Measurements from ENCODE around the gene PHOX2A. TPM values are rescaled to one million over a fixed set of nuclear protein-coding genes. Genes with fewer than 3 reads are reported as not detected.

The PHOX2A gene
- total RNA-seq, 1 donor from 2014 or later, result not detected

- DNase-seq (ENCODE audit: extremely low read depth, low read depth, low spot score), result no peak
Measured at GRCh38 chr11:72250661-72251464, 6.9 kb upstream of the PHOX2A start.

GRCh38 chr11:72249961-72250360 lies 6.0 kb upstream of the PHOX2A start:
- DNase-seq (ENCODE audit: extremely low read depth, low read depth, low spot score), result no peak

- DNase-seq (ENCODE audit: extremely low read depth, low read depth, low spot score), result no peak
Measured at GRCh38 chr11:72247584-72247983, 3.6 kb upstream of the PHOX2A start.

- no peak for DNase-seq (ENCODE audit: extremely low read depth, low read depth, low spot score)
Measured at GRCh38 chr11:72245263-72245816, 1.4 kb upstream of the PHOX2A start.

GRCh38 chr11:72244361-72245262 lies 636 bp upstream of the PHOX2A start:
- DNase-seq (ENCODE audit: extremely low read depth, low read depth, low spot score), result no peak

GRCh38 chr11:72243173-72244059 lies 560 bp downstream of the PHOX2A start:
- no peak for DNase-seq (ENCODE audit: extremely low read depth, low read depth, low spot score)

GRCh38 chr11:72242141-72242540 lies 1.8 kb downstream of the PHOX2A start:
- no peak for DNase-seq (ENCODE audit: extremely low read depth, low read depth, low spot score)

- DNase-seq (ENCODE audit: extremely low read depth, low read depth, low spot score), result no peak
Measured at GRCh38 chr11:72241291-72241781, 2.6 kb downstream of the PHOX2A start.

GRCh38 chr11:72240461-72241290 lies 3.3 kb downstream of the PHOX2A start:
- DNase-seq (ENCODE audit: extremely low read depth, low read depth, low spot score), result no peak

GRCh38 chr11:72239849-72240460 lies 4.0 kb downstream of the PHOX2A start:
- no peak for DNase-seq (ENCODE audit: extremely low read depth, low read depth, low spot score)

GRCh38 chr11:72239313-72239848 lies 4.6 kb downstream of the PHOX2A start:
- DNase-seq (ENCODE audit: extremely low read depth, low read depth, low spot score), result no peak

GRCh38 chr11:72238492-72239312 lies 5.3 kb downstream of the PHOX2A start:
- no peak for DNase-seq (ENCODE audit: extremely low read depth, low read depth, low spot score)

GRCh38 chr11:72238040-72238450 lies 5.9 kb downstream of the PHOX2A start:
- DNase-seq (ENCODE audit: extremely low read depth, low read depth, low spot score), result peak; percentile 16

GRCh38 chr11:72237112-72237931 lies 6.7 kb downstream of the PHOX2A start:
- no peak for DNase-seq (ENCODE audit: extremely low read depth, low read depth, low spot score)

- DNase-seq (ENCODE audit: extremely low read depth, low read depth, low spot score), result no peak
Measured at GRCh38 chr11:72236774-72237111, 7.2 kb downstream of the PHOX2A start.

GRCh38 chr11:72236083-72236697 lies 7.8 kb downstream of the PHOX2A start:
- DNase-seq (ENCODE audit: extremely low read depth, low read depth, low spot score), result no peak
